NCI-H345 treated with DMSO at 0.1 percent for 48 hours (cell line): Measurements from ENCODE around the gene DPCD.
"Not testable (repeated sequence)": the region's sequence is repeated elsewhere in the genome, so short reads cannot be mapped to it uniquely, and the experiment has no call there.

ENCODE experiments used
- DNase-seq: peaks from one replicate; lab custom pipeline; 2025; ENCODE audit not compliant: unreplicated experiment; lab: John Stamatoyannopoulos, UW

Gene DPCD

DNA sequence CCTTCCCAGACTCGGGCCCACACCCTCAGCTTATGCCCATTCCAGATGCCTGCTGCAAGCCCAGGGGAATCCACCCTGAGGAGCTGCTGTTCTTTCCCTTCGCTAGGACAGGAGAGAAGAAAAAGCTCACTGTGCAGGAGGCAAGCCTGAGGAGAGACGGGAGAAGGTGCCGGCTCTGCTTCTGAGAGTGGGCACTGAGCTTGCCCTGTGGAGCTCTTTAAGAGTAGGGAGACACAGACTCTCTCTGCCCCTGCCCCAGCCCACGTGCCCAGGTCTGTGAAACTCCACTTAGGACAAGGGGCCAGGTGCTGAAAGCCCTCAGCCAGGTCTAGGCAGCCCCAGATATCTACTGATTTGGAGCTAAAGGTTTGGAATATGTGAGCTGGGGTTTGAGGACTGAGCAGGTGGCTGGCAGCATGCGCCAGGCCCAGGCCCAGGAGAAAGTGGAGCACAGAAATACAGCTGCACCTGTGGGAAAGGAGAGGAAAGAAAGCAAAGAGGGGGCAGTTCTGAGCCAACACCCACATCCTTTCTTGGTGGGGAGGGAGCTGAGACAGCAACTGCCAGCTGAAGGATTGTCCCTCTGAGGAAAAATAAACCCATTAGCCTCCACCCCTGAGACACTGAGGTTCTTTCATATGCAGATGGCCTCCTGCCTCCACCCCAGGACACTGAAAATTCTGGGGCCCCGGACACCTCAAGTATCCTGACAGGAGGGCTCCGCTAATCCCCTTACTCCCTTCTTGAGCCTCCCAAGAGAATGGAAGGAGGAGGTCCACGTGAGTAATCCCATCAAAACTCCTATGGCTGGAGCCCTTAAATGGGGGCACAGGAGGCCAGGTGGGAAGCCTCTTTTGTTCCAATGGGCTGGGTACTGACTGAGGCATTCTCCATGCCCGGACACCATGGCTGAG is 7.4 kb upstream of the DPCD start:
- no peak for DNase-seq

DNA sequence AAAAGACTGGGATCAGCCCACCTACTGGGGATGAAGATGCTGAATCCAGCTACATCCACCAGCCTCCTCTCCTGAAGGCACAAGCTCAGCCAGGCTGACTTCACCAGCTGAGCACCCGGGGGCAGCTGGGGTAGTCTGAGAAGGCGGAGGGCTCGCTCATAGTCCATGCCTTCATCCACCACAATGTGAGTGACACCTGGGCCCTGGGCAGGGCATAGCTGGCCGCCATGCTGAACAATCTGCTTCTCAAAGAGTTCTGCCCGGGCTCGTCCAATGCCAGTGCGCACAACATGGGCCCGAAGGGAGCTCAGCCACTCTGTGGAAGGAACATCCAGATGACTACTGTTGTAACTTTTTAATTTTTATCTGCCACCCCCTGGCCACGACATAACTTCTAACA is 2.3 kb upstream of the DPCD start:
- DNase-seq: no peak

DNA sequence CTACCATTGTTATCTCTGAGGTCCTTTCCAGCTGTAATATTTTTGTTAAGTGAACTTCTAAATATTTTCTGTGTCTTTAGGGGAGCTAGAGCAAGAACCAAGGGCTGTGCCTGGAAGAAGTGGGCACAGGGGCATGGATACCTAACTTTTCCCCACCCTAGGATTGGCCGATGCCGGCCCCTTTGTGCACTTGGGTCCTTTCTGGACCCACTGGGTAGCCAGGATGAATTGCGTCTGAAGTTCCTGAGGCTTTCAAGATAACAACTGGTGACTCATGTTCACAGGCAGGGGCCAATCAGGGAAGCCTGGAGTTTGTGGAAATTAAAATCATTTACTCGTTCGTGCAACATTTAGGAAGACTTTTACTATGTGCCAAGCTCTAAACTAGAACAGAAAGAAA is 758 bp downstream of the DPCD start:
- DNase-seq: no peak

GRCh38 chr10:101593331-101593730 is 5.2 kb downstream of the DPCD start:
- DNase-seq: not testable (repeated sequence)

- no peak for DNase-seq
Observed at GRCh38 chr10:101595591-101596433, 7.7 kb downstream of the DPCD start.

- no peak for DNase-seq
Observed at GRCh38 chr10:101597091-101597900, 9.2 kb downstream of the DPCD start.

DNA sequence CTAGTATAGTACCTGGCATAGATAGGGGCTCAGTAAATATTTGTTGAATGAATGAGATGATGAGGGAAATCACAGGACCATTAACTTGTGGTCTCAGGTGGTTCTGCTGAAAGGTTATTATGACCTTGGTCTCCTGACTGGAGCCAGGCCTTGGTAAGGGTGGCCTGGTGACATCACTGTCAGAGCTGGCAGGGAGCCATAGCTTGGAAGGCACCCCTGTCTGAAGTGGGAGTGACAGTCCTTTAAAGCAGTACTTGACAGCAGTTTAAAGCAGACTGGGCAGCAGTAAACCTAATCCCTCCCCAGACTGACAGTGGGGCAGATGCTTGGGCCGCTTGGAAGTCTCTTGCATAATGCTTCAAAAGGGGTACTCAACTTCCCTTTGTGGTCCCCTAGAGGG is 13.4 kb downstream of the DPCD start:
- peak; percentile 27 for DNase-seq

GRCh38 chr10:101602761-101603398 is 14.8 kb downstream of the DPCD start:
- peak; percentile 23 for DNase-seq

GRCh38 chr10:101607124-101607523 is 19.0 kb downstream of the DPCD start:
- DNase-seq: no peak

DNA sequence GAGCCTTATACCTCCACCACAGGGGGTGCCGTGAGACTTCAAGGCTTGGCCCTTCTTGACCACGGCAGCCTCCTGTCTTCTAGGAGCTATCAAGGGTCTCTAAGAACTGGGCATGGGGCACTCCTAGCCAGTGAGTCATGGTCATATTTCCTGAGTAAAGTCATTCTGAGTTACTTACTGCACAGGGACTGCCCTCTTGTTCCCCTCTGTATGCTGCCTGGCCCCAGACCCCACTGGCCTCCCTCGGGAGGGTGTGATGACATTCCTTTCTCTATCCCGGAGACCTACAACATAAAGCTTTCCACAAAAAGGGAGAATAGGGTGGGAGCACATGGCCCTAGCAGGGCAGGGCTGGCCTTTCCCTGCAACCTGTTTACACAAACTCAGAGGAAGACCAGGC is 21.4 kb downstream of the DPCD start:
- no peak for DNase-seq

DNA sequence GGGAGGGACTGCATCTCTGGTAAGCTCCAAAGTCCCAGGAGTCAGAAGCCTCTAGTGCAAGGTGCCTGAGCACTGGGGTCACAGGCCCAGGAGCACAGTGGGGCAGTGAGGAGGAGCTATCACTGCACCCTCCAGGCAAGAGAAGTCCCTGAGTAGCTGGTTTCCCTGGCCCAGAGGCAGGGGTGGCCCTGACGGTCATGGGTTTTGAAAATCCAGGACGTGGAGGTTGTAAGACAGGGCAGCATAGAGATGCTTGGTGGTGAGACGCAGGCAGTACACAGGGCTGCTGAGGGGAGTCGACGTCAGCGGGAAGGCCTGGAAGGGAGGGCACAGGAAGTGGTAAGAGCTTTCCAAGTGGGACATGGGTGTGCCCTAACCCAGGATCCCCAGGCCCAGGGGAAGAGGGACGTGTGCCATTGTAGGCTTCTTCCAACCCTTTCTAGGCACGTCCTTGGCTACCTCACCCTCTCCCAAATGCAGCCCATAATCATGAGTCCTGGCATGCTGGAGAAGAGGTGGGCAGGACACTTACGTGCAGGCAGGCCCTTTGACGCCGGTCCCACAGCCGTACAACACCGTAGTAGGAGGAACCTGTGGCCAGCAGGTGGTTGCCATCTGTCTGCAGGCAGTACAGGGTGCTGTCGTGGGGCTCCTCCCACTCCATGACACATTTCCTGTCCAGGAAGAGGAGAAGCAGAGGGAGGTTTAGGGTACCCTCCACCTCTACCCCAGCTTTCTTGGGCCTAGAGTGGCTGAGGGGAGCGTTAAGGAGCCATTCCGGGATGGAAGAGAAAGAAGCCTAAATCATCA is 23.2 kb downstream of the DPCD start:
- no peak for DNase-seq

GRCh38 chr10:101612086-101612485 is 24.0 kb downstream of the DPCD start:
- no peak for DNase-seq

- DNase-seq: no peak
Observed at GRCh38 chr10:101612872-101613271, 24.8 kb downstream of the DPCD start.

- DNase-seq: no peak
Observed at GRCh38 chr10:101613646-101614045, 25.5 kb downstream of the DPCD start.

- no peak for DNase-seq
Observed at GRCh38 chr10:101614663-101615524, 26.8 kb downstream of the DPCD start.

- no peak for DNase-seq
Observed at GRCh38 chr10:101615525-101616116, 27.5 kb downstream of the DPCD start.

DNA sequence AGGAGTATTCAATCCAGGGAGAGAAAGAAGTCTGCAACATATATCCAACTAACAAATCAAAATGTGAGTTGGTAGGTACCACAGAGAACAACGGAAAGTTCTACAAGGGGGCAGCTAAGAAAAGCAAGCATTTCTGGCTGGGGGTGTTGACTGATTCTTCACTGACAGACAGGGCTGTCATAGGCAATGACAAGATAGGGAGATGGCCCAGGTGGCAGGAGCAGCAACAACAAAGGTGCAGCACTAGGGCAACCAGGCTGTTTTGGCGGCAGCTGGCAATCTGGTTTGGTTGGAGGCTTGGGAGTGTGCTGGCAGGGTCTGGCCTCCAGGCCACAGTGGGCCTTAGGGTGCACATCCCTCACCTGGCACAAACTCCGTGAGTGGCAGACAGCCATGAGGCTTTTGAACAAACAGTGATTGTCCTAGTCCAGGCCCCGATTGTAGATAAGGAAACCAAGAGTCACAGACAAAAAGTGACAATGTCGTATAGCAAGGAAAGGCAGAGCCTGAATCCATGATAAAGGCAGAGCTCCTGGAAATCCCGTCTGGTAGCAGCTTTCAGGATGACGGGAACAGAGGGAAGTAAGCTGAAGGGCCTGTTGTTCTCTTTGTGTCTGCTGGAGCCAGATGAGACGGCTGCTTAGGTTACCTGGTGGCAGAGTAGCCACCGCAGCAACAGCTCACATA is 28.4 kb downstream of the DPCD start:
- no peak for DNase-seq
